Epithelial cell of proximal tubule (primary cell): ENCODE results near the gene MROH8. TPM values are rescaled to one million over a fixed set of nuclear protein-coding genes. Genes with fewer than 3 reads are reported as not detected.
"Not testable (repeated sequence)": the region's sequence is repeated elsewhere in the genome, so short reads cannot be mapped to it uniquely, and the experiment has no call there.

ENCODE experiments used
- DNase-seq: peaks from one replicate; pipeline ENCODE4 v3.0.0-alpha.2; 2011; ENCODE audit warnings: low read depth
- H3K4me3 ChIP-seq: 2 replicates; pipeline ENCODE4 v1.5.1; 2011; ENCODE audit warnings: low read depth, mild to moderate bottlenecking, low read length
- total RNA-seq: library from RNA; depleted of rRNA; stranded (reverse); fragments of >200 nt; gene quantifications from 2 replicates; pipeline ENCODE4 v1.2.3, GENCODE V29; 2015
- TF ChIP-seq, protein P1 (sequence below): conservative IDR thresholded peaks from 2 replicates; pipeline ENCODE4 v1.5.1; 2012; ENCODE audit warnings: low read depth, mild to moderate bottlenecking, low read length

MROH8 gene
- total RNA-seq, 1 donor from 2014 or later = 1.2 TPM

DNA sequence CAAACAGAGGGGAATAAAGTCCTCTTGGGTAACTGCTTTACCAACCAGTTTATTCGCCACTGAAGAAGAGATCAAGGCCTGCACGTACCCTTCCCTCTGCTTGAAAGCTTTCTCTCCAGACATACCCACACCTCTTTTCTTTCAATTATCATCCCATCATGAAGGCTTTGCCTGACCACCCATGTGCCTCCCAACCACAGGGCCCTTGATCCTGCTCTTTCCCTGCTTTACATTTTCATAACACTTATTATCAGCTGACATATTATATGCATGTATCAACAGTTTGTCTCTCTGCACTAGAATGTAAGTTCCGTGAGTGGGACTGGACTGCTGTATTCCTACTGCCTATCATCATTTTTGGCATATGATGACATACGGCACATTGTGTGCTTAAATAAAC lies 21.1 kb downstream of the MROH8 start:
- TF ChIP-seq, protein P1, sequence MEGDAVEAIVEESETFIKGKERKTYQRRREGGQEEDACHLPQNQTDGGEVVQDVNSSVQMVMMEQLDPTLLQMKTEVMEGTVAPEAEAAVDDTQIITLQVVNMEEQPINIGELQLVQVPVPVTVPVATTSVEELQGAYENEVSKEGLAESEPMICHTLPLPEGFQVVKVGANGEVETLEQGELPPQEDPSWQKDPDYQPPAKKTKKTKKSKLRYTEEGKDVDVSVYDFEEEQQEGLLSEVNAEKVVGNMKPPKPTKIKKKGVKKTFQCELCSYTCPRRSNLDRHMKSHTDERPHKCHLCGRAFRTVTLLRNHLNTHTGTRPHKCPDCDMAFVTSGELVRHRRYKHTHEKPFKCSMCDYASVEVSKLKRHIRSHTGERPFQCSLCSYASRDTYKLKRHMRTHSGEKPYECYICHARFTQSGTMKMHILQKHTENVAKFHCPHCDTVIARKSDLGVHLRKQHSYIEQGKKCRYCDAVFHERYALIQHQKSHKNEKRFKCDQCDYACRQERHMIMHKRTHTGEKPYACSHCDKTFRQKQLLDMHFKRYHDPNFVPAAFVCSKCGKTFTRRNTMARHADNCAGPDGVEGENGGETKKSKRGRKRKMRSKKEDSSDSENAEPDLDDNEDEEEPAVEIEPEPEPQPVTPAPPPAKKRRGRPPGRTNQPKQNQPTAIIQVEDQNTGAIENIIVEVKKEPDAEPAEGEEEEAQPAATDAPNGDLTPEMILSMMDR = no peak
- DNase-seq = no peak
- H3K4me3 ChIP-seq = no peak overlapping the region

DNA sequence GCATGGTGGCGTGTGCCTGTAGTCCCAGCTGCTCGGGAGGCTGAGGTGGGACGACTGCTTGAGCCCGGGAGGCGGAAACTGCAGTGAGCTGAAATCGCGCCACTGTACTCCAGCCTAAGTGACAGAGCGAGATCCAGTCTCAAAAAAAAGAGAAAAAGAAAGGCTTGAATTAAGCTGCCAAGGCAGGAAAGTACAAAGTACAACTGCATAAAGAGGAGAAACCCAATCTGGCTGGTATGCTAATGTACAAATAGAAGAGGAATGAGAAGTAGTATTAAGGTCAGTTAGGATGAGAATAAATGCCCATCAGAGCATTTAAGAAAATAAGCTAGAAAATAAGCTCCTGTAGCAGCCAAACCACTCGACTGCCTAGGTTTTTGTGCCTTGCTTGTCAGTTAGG lies 23.4 kb downstream of the MROH8 start:
- no peak for DNase-seq
- TF ChIP-seq, protein P1 = no peak
- no peak overlapping the region for H3K4me3 ChIP-seq

DNA sequence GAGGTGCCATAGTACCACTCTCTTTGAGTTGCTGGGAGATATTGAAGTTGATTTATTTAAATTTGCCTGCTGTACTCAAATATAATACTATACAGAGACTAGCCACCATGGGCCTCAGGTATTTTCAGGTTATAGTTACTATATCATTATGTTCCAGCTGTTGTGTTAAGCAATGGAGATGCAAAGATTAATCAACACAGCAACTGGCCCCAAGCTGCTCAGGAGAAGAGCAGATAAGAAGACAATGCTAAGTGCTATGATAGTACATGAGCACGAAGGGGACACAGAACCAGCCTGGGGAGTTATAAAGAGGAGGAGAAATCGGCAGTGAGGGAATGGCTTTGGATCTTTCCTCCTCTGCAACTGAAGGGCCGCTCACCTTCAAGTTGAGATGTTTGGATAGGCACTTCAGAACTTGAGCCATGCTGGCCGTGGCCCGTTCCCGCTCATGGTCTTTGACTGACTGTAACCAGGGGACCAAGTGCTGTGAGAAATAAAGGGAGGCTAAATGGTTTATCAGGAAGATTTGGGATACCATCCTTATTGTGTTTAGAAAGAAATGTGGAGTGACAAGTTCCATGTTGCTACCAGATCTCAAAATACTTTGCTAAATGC lies 24.6 kb downstream of the MROH8 start:
- no peak for DNase-seq
- H3K4me3 ChIP-seq = no peak overlapping the region
- TF ChIP-seq, protein P1 = no peak

DNA sequence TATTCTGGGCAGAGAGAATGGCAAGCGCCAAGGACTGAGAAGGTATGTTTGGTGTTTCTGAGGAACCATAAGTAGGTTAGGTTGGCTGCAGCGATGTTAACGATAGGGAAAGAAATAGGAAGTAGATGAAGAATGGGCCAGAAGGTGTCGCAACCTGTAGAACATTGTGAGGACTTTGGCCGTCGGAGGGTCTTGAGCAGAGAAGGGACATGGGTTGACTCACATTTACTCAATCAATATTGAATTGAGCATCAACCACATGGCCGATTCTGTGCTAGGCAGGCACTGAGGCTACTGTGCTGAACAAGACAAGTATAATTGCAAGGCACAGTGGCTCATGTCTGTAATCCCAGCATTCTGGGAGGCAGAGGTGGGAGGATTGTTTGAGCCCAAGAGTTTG lies 27.1 kb downstream of the MROH8 start:
- TF ChIP-seq, protein P1 = no peak
- H3K4me3 ChIP-seq = no peak overlapping the region
- no peak for DNase-seq

DNA sequence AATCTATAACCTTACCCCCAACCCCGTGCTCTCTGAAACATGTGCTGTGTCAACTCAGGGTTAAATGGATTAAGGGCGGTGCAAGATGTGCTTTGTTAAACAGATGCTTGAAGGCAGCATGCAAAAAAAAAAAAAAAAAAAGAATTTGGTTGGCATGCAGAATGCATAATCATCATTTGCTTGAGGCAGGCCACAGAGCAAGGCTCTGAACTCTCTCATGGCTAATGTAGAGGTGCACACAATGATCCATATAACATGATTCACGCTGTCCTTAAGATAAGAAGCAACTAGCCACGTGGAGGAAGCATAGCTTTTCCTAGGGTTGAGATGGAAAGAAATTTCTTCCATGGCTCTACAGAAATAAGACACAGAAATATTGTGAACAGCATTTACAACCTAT lies 27.8 kb downstream of the MROH8 start:
- TF ChIP-seq, protein P1 = no peak
- H3K4me3 ChIP-seq = no peak overlapping the region
- no peak for DNase-seq

DNA sequence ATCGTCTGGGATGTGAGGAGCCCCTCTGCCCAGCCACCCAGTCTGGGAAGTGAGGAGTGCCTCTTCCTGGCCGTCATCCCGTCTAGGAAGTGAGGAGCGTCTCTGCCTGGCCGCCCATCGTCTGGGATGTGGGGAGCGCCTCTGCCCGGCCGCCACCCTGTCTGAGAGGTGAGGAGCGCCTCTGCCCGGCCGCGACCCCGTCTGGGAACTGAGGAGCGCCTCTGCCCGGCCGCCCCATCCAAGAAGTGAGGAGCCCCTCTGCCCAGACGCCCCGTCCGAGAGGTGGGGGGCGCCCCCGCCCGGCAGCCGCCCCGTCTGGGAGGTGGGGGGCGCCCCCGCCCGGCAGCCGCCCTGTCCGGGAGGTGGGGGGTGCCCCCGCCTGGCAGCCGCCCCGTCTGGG lies 28.5 kb downstream of the MROH8 start:
- not testable (repeated sequence) for DNase-seq, H3K4me3 ChIP-seq

DNA sequence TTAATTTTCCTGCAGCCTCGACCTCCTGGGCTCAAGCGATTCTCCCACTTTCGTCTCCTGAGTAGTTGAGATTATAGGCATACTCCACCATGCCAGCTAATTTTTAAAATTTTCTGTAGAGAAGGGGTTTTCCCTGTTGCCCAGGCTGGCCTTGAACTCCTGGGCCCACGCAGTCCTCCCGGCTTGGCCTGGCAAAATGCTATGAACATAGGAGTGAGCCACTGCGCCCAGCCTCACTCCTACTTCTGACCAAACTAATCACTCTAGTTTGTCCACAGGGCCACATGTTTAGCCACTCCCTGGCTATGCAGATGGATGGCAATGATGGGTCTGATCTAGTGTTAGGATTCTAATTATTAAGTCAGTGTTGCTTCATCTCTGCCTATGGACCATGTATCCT lies 32.1 kb downstream of the MROH8 start:
- TF ChIP-seq, protein P1 = no peak
- no peak overlapping the region for H3K4me3 ChIP-seq
- no peak for DNase-seq

DNA sequence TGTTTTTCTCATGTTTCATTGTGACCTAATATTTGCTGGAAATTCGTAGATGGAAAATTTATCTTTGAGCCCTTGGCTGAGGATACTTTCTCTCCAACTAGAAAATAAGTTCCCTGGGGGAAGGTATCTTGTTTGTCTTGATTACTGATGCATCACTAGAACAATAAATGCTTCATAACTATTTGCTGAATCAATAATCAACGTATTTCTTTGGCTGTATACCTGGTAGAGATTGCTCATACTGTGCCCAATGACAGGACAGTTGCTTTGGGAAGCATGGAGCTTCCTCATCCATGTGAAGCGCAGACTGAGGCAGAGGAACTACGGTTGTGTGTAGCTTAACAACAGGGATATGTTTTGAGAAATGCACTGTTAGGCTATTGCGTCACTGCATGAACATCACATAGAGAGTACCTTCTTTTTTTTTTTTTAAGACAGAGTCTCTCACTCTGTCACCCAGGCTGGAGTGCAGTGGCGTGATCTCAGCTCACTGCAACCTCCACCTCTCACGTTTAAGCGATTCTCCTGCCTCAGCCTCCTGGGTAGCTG lies 34.4 kb downstream of the MROH8 start:
- no peak for DNase-seq
- TF ChIP-seq, protein P1 = no peak
- H3K4me3 ChIP-seq = no peak overlapping the region
